Stimulated activated CD8-positive, alpha-beta memory T cell treated with anti-CD3 and anti-CD28 coated beads, Interleukin-7, amount 100 ng/mL, for 24 hours (primary cell): ENCODE data around the gene RAI1.

Experiments used
- DNase-seq: peaks from one replicate; pipeline ENCODE4 v3.0.0-alpha.2; 2020; ENCODE audit warnings: low read depth

Gene RAI1

GRCh38 chr17:17700251-17700969, 19.2 kb downstream of the RAI1 start:
- no peak for DNase-seq

- DNase-seq = no peak
Measured at GRCh38 chr17:17701112-17701511, 19.9 kb downstream of the RAI1 start.

GRCh38 chr17:17701658-17702057, 20.4 kb downstream of the RAI1 start:
- no peak for DNase-seq

- DNase-seq = no peak
Measured at GRCh38 chr17:17702449-17703139, 21.3 kb downstream of the RAI1 start.

- DNase-seq = no peak
Measured at GRCh38 chr17:17703140-17703919, 22.1 kb downstream of the RAI1 start.

GRCh38 chr17:17704931-17705330, 23.7 kb downstream of the RAI1 start:
- no peak for DNase-seq

- no peak for DNase-seq
Measured at GRCh38 chr17:17706140-17707060, 25.1 kb downstream of the RAI1 start.

- no peak for DNase-seq
Measured at GRCh38 chr17:17708295-17708694, 27.0 kb downstream of the RAI1 start.

- no peak for DNase-seq
Measured at GRCh38 chr17:17708816-17709215, 27.6 kb downstream of the RAI1 start.

GRCh38 chr17:17709815-17710321, 28.6 kb downstream of the RAI1 start:
- no peak for DNase-seq

- DNase-seq = no peak
Measured at GRCh38 chr17:17710355-17710727, 29.1 kb downstream of the RAI1 start.

- DNase-seq = no peak
Measured at GRCh38 chr17:17710728-17711541, 29.7 kb downstream of the RAI1 start.

- no peak for DNase-seq
Measured at GRCh38 chr17:17711641-17712162, 30.4 kb downstream of the RAI1 start.

GRCh38 chr17:17712268-17712924, 31.1 kb downstream of the RAI1 start:
- DNase-seq = no peak

- DNase-seq = no peak
Measured at GRCh38 chr17:17713839-17714238, 32.6 kb downstream of the RAI1 start.

- no peak for DNase-seq
Measured at GRCh38 chr17:17714261-17714866, 33.1 kb downstream of the RAI1 start.

- no peak for DNase-seq
Measured at GRCh38 chr17:17714879-17715278, 33.6 kb downstream of the RAI1 start.

- no peak for DNase-seq
Measured at GRCh38 chr17:17716837-17717523, 35.7 kb downstream of the RAI1 start.

GRCh38 chr17:17718251-17718650, 37.0 kb downstream of the RAI1 start:
- no peak for DNase-seq
